Fibroblast of skin of left biceps (primary cell): Measurements from ENCODE around the gene TEX22.

ENCODE experiments used
- DNase-seq, 2 experiments: peaks; one replicate each; pipeline ENCODE4 v3.0.0-alpha.2; 2013; ENCODE audit warnings: low read depth in 2 of 2

TEX22 gene

DNA sequence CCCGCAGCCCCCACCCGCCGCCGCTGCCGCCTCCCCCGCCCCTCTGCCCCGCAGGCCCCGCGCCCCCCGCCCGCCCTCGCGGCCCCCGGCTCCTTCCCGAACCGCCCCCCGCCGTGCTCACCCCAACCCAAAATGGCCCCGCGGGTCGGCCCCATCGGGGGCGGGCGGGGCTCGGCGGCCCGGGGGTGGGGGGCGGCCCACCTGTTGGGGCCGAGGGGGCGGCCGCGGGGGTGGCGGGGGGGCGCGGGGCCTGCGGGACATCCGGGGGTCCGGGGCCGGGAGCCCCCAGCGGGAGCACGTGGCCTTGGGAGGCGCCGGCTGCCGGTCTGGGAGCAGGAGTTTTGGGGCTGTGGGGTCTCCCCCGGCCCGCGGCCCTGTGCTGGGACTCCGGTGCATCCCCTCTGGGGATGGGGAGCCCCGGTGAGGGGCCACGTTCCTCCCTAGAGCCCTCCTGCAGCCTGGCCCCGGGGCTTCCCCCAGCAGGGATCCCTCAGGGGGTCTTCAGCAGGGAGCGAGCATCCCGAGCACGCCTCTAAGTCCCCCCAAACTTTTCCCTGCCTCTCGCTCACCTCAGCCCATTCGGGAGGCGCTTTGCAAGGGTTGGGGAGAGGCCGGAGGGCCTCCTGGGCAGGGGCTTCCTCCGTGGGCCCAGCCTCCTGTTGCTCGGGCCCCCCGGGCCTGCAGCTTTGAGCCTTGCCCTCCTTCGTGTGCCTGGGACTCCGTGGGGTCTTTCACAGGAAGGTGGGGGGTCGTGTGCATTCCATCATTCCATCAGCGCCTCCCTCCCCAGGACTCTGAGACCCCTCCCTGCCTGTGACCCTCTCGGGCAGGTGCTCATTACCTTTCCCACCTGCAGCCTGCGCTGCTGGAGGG lies 22.0 kb downstream of the TEX22 start:
- DNase-seq: no peak

DNA sequence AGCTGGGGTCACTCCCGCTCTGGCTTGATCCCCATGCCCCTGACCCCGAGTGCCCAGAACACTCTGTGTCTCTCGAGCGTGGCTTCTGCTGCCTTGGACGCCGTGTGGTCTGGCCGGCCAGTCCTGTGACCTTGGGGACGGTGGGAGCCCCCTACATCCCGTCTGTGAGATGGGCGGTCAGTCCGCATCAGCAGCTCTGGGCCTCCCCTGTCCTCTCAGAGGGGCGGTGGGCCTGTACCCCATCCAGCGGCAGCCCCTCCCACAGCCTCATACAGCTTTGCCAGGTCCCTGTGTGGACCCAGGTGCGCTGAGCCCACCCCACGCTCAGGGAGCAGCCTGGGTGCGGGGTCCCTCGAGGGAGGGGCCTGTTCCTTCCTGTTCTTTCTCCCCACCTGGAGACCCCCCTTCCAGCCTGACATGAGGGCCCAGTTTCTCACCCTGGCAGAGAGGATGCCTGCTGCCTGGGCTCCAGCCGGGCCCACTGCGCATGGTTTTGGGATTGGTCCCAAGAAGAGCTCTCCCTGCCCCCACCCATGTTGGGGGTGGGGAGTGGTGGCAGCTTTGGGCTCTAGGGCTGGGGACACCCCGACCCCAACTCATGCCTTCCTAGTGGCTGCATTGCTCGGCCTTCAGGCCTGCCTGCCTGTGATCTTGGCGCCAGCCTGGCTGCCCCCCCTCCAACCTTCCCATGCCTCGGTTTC lies 22.8 kb downstream of the TEX22 start:
- DNase-seq: no peak

DNA sequence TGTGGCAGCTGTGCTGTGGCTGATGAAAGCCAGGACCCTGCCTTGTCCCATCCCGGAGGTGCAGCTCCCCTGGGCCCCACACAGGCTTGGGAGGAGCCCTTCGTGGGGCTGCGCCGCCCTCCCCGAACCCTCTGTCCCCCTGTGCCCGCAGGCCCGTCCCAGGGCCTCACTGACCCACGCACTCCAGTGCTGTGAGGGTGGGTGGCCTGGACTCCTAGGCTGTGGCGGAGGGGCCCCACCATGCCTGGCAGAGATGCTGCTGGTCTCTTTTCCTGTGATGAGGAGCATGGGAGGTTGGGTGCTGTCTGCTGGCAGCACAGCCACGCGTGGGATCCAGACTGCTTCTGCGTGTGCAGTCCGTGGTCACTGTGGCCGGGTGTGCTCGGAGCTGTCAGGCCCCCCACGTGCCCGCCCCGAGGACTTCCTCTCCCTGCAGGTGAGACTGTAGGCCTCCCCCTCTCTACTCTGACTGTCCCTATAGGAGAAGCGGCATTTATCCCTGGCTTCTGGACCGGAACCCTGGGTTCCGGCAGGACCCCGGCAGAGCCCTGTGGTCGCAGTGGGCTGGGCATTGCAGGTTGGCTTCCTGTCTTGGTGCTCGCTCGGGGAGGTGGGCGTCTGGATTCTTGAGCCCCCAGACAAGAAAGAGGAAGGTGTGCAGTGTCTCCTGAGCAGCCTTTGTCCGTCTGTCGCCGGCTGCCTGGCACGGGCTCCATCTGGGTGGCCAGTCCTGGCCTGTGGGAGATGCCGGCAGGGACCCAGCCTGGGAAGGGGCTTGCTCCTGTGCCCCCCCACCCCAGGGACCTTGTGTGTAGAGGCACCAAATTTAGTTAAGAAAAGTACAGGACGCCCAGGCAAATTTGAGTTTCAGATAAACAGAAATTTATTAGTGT lies 23.6 kb downstream of the TEX22 start:
- no peak for DNase-seq

DNA sequence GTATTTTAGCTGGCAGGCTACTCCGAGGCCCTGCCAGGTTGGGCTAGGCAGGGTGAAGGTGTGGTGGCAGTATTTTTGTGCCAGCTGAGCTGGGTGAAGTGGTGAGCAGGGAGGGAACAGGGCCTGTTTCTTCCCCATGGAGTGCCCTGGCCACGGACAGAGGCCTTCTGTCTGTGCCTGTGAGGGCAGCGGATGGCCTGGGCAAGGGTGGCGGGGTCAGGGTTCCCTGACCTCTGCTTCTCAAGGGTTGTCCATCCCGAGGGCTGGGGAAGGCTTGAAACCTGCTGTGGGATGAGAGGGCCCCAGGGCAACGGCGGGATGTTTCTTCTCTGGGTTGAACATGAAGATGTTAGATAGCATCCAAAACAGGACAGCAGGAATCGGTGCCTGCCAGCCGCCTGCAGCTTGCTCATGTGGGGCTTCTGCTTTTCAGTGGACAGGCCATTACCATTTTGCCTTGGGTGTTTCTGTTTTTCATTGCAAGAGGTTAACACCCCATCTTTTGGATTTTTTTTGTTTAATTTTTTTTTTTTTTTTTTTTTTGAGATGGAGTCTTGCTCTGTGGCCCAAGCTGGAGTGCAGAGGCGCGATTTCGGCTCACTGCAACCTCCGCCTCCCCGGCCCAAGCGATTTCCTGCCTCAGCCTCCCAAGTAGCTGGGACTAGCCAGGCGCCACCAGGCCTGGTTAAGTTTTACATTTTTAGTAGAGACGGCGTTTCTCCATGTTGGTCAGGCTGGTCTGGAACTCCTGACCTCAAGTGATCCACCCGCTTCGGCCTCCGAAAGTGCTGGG lies 24.6 kb downstream of the TEX22 start:
- DNase-seq: no peak

DNA sequence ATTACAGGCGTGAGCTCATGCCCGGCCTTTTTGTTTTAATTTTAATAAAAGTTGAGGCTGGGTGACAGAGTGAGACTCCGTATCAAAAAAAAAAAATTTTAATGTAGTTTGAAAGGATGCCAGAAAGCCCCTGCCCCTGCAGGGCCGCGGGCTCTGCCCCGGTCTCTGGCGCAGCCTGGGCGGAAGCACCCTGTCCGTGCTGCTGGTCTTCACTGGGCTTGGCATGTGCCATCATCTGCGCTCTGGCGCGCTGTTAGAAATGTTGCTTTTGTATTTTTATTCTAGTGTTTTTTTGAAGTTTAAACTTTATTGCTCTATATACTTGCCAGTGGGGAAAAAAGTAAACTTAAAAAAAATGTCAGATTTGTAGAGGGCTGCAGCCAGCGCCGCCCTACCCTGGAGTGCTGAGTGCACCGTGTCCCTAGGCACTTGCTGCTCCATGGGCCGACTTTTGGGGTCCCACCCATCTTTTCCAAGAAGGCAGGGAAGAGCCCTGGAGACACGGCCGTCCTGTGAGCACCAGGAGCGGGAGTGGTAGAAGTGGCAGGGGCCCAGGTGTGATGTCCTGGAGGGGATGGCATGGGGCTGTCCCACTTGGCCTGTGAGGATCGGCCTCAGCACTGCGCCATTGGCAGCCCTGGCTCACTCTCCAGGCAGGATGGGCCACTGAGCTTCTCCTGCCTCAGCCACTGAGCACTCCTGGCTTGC lies 25.3 kb downstream of the TEX22 start:
- no peak for DNase-seq

DNA sequence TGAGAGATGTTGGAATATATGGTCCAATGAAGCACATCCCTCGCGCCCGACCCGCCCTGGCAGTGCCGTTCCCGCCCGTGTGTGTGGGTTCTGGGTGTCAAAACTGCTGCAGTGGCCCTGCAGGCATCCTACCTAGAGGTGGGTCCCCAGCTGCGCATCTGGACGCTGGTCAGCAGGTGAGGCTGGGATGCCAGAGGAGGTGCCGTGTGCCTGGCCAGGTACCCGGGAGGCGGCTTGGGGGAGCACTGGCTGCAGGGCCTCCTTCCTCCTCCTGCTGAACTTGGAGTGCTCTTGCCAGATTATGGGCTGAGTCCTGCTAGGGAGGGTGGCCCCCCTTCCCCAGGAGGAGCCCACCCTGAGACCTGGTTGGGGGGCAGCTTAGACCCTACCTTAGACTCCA lies 26.5 kb downstream of the TEX22 start:
- DNase-seq: no peak

DNA sequence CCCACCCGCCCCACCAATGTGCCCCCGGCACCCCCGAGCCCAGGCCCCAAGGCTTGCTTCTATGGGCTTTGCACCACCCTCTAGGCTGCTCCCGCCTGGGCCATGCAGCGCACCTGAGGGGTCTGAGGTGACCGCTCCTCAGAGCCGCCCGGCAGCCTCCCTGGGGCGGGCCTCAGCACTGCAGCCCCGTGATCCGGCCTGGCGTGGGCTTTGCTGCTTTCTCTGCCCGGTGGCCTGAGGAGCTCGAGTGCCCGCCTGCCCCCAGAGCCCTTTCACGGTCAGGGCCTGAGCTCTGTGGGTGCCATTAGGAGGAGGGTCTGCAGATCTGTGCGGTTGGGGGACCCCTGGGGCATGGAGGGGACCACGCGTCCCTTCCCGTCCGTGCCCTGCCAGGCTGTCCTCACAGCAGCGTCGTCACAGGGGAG lies 27.5 kb downstream of the TEX22 start:
- no peak for DNase-seq

DNA sequence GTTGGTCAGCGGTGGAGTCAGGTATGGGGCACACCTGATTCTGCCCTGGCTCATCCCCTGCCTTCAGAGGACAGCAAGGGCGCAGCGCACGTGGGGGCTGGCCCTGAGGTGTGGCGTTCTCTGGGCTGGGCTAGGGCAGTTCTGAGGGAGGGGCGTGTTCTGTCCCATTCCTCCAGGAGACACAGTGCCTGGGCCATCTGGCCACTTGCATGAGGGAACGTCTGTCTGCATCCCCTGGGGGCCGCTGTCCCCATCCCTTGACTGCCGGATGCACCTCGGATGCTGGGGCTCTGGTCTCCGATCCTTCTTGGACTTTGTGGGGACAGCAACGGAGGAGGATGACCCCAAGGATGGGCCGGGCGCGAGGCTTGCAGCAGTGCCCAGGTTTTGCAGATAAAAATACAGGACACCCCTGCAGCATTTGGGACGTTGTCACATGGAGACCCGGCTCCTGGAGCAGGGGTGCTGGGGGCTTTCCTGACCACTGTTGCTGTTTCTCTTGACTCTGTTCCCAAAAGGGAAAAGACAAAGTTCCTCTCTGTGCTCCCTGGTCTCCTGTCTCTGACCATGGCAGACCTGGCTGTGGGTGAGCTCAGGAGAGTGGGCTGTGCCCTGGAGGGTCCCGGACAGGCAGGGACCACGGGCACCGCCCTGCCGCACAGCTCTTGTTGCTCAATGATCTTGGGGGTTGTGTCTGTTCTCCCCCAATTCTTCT lies 28.2 kb downstream of the TEX22 start:
- no peak for DNase-seq

DNA sequence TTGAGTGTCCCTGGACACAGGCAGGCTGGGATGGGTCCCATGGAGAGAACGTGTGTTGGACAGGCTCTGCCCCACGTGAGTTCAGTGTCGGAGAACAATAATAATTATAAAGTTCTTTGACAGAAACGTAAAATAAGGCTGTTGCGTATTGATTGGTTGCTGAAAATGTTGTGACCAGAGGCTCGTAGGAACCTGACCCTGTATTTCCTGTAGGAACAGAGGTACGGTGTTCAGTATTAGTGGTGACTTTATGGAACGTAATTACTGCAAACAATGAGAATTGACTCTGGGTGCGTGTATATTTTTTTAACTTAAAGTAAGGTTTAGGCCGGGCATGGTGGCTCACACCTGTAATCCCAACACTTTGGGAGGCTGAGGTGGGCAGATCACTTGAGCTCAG lies 29.1 kb downstream of the TEX22 start:
- no peak for DNase-seq

DNA sequence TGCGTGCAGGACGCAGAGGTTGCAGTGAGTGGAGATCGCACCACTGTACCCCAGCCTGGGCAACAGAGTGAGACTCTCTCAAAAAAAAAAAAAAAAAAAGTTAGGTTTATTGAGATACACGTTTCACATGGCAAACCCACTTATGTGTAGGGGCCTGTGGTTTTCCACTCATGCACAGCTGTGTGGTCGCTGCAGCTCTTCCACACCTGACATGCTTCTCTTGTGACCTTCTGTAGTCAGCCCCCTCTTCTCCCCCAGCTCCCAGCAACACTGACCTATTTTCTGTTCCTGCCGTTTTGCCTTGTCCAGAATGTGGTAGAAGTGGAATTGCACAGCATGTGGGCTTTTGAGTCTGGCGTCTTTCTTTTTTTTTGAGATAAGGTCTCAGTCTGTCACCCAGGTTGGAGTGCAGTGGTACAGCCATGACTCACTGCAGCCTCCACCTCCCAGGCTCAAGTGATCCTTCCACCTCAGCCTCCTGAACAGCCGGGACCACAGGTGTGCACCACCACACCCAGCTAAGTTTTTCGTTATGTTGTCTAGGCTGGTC lies 29.7 kb downstream of the TEX22 start:
- DNase-seq: no peak

DNA sequence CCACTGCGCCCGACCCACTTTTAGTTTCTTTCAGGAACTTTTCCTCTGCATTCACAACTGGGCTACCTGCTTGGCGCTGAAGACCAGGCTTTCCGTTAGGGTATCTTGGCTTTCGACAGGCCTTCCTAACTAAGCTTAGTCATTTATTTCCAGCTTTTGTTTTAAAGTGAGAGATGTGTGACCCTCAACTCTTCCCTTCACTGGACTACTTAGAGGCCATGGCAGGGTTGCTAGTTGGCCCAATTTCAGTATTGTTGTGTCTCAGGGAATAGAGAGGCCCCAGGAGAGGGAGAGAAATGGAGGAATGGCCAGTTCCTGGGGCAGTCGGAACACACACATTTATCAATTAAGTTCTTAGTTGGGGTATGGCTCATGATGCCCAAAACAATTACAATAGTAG lies 31.7 kb downstream of the TEX22 start:
- no peak for DNase-seq

DNA sequence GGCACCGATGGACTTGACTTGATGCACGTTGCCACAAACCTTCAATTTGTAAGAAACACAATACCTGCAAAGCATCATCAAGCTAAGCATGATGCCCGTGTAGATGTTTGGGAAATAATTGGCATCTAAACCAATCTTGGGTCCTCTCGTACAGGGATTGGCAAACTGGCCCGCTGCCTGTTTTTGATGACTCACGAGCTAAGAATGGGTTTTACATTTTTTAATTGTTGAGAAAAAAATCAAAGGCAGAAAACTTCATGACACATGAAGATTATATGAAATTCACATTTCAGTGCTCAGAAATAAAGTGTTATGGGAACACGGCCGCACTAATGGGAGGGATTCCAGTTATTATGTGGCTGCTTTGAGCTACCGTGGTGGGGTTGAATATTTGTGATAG lies 32.2 kb downstream of the TEX22 start:
- peak in 1 of 2 experiments; percentile 8 for DNase-seq

DNA sequence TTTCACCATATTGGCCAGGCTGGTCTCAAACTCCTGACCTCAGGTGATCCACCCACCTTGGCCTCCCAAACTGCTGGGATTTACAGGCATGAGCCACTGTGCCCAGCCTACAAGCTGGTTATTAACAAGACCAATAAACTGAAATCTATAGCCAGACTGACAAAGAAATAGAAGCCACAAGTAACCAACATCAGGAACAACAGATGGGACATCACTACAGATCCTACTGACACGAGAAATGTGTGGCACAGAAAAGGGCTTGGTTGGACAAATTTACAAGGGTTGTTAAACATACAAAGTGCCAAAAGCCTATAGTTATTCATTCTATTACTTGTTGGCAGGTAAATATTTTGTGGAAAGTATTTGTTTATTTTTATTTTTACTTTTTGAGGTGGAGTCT lies 32.9 kb downstream of the TEX22 start:
- DNase-seq: no peak

DNA sequence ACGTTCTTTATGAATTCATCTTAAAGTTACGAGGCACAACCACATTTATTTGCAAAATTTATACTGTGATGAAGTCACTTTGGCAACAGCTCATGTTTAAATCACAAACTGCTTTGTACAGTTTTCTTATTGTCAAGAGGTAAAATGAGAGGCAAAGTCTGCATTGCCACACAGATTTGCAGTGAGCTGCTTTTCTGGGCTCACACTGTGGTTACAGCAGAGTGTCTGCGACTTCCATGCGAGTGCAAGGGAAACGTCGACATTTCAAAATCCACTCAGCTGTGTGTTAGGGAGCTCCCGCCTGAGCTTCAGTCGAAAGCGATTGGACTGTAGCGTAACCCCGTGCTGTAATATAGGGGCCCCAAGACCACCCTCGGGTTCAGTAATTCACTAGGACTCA lies 34.3 kb downstream of the TEX22 start:
- no peak for DNase-seq

DNA sequence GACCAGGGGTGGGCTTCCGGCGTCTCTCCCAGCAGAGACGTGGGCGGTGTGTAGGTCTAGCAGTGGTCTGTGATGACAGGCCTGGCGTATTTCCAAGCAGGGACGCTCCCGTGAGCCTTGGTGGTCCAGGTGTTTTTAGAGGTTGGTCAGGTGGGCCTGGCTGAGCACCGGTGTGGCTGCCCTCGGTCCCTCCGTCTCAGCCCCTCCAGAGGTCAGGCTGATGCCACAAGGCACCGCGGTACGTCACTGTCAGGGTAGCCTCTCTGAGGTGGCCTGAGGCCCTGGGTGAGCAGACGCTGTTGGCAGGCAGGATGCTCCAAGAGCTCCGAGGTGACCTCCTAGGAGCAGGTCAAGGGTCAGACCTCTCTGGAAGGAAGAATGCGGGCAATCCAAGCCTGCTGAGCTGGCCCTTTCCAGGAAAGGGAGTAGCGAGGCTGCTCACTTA lies 34.8 kb downstream of the TEX22 start:
- no peak for DNase-seq

DNA sequence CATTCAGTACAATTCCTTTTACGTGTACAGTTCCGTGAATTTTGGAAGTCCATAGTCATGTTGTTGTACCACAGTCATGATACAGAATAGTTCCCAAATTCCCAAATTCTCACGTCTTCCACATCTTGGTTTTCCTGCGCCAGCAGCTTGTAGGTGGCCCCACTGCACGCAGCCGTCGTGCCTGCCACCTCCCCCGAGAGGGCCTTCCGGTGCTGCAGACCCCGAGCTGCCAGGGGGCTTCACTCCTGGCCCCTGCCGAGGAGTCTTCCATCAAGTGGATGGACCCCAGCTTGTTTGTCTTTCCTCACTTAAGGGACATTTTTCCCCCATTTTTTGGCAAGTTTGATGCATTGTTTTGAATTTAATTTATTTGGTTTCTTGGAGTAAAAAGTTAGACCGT lies 38.1 kb downstream of the TEX22 start:
- DNase-seq: no peak

DNA sequence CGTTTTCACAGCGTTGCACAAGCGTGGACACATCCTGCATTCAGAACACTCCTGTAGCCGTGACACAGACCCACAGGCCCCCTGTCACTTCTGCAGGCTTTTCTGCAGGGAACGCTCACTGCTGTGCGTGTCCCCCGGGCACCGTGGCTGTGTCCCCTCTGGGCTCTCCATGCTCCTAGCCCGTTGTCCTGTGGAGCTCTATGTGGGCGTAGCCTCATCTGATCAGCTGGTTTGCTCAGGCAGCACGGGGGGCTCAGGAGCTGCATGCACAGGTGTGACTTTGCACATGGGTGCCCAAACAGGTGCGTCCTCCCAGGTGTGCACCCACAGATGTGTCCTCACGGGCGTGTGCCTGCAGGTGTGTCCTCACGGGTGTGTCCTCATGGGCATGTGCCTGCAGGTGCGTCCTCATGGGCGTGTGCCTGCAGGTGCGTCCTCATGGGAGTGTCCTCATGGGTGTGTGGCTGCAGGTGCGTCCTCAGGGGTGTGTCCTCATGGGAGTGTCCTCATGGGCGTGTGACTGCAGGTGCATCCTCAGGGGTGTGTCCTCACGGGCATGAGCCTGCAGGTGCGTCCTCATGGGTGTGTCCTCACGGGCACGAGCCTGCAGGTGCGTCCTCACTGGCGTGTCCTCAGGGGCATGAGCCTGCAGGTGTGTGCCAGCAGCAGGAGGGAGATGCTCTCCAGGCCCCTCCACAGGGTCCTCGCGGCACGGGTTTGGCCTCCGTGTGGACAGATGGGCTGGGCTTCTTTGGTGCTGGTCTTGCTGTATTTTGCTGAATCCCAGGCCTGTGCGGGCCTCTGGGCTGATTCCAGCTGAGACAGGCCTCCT lies 38.8 kb downstream of the TEX22 start:
- no peak for DNase-seq

DNA sequence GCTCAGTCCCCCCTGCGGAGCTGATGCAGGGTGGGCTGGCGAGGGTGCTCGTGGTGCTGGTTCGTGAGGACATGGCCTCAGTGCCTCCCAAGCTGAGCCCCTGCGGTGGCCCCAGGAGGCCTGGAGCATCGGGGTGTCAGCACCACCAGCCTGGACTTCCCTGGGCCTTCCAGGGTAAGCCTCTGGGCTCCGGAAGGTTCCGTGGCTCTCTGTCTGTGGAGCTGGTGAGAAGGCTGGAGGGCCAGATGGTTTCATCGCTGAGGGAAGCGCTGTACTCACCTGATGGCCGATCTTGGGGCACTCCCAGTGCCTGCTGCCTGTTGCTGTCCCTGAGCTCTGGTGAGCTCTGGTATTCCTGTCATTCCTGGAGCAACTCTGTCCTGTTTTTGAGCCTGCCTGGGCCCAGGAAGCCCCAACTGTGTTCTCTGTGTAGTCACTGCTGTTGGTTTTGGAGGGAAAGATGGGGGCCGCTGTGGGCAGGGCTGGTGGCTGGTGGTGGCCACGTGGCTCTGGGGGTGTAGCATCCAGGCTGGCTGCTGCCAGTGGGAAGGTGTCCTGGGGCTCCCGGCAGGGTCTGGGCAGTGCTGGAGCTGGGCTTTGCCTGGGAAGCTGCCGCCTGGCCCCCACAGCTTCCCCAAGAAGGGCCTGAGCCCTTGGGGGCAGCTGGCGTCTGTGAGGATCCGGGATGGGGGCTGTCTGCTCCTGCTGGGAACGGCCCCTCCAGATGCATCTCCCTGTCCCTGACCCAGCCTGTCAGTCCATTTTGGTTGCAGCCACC lies 39.6 kb downstream of the TEX22 start:
- DNase-seq: no peak
